Measurements from ENCODE around the gene PSMA3.

Gene PSMA3

GRCh38 chr14:58272588-58273372 is 28.1 kb downstream of the PSMA3 start:
- peak; percentile 53 for DNase-seq (ENCODE audit: low read depth)

GRCh38 chr14:58274881-58275280 is 30.2 kb downstream of the PSMA3 start:
- DNase-seq (ENCODE audit: low read depth): no peak

- DNase-seq (ENCODE audit: low read depth): no peak
Observed at GRCh38 chr14:58275527-58276190, 31.0 kb downstream of the PSMA3 start.

GRCh38 chr14:58276208-58276607 is 31.6 kb downstream of the PSMA3 start:
- DNase-seq (ENCODE audit: low read depth): no peak

- DNase-seq (ENCODE audit: low read depth): no peak
Observed at GRCh38 chr14:58278177-58278576, 33.5 kb downstream of the PSMA3 start.

GRCh38 chr14:58280954-58281787 is 36.5 kb downstream of the PSMA3 start:
- peak; percentile 78 for DNase-seq (ENCODE audit: low read depth)

- DNase-seq (ENCODE audit: low read depth): no peak
Observed at GRCh38 chr14:58281969-58282368, 37.3 kb downstream of the PSMA3 start.

- DNase-seq (ENCODE audit: low read depth): peak; percentile 29
Observed at GRCh38 chr14:58282925-58283593, 38.4 kb downstream of the PSMA3 start.

GRCh38 chr14:58283730-58284129 is 39.1 kb downstream of the PSMA3 start:
- no peak for DNase-seq (ENCODE audit: low read depth)

- no peak for DNase-seq (ENCODE audit: low read depth)
Observed at GRCh38 chr14:58285132-58285531, 40.5 kb downstream of the PSMA3 start.

- no peak for DNase-seq (ENCODE audit: low read depth)
Observed at GRCh38 chr14:58287607-58288042, 43.0 kb downstream of the PSMA3 start.

GRCh38 chr14:58288106-58288792 is 43.6 kb downstream of the PSMA3 start:
- DNase-seq (ENCODE audit: low read depth): no peak

GRCh38 chr14:58291646-58292045 is 47.0 kb downstream of the PSMA3 start:
- DNase-seq (ENCODE audit: low read depth): no peak

- DNase-seq (ENCODE audit: low read depth): no peak
Observed at GRCh38 chr14:58292187-58292586, 47.5 kb downstream of the PSMA3 start.

GRCh38 chr14:58294201-58294600 is 49.6 kb downstream of the PSMA3 start:
- no peak for DNase-seq (ENCODE audit: low read depth)

GRCh38 chr14:58296726-58297125 is 52.1 kb downstream of the PSMA3 start:
- DNase-seq (ENCODE audit: low read depth): peak; percentile 58

- DNase-seq (ENCODE audit: low read depth): peak; percentile 60
Observed at GRCh38 chr14:58297412-58297761, 52.7 kb downstream of the PSMA3 start.

GRCh38 chr14:58297762-58298476 is 53.3 kb downstream of the PSMA3 start:
- DNase-seq (ENCODE audit: low read depth): peak; percentile 100

- no peak for DNase-seq (ENCODE audit: low read depth)
Observed at GRCh38 chr14:58298477-58299400, 54.1 kb downstream of the PSMA3 start, which contains the start of gene ARID4A. ARID4A (plus strand) TSS chr14:58298555; CDS start chr14:58299855, 1,300 bp downstream.
